Gastrocnemius medialis (tissue), 4 donors: ENCODE measurements around the gene KRTAP22-2.

Experiments used
- POLR2A ChIP-seq, 2 donors: fragments of 450-650 bp; IDR thresholded peaks; one replicate each; pipeline ENCODE4 v1.6.1; 2017; ENCODE audit warnings: antibody characterized with exemption in 2 of 2, mild to moderate bottlenecking in 2 of 2, moderate library complexity in 2 of 2
- TF ChIP-seq, protein P1 (sequence below), 5 experiments: fragments of 450-650 bp in 3 of 5; fragments of 200-600 bp in 2 of 5; sonication (generic) in 2 of 5; IDR thresholded peaks in 4 of 5; conservative IDR thresholded peaks in 1 of 5; 1 replicate in 4 of 5; 2 replicates in 1 of 5; pipeline ENCODE4 v1.5.1; 2016 to 2019; ENCODE audit warnings: antibody characterized with exemption in 5 of 5, mild to moderate bottlenecking in 3 of 5, moderate library complexity in 3 of 5

DNA sequence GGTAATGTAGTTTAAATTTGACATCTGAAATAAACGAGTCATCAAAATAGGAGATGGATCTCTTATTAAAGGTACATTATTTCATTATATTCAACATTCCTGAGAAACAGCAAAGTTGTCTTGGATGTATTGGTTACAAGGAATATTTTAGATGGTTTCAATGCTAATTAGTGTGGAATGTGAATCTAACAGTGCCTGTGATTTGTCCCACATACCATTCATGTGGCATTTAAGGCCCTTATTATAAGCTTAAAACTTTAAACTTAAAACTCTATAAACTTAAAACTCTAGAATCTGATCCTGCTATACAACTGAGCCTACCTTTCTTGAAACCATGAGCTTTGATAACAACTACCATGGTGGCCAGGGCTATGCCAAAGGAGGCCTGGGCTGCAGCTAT, 10.6 kb upstream of the KRTAP22-2 start, which contains the start of gene KRTAP22-1:
- TF ChIP-seq, protein P1, sequence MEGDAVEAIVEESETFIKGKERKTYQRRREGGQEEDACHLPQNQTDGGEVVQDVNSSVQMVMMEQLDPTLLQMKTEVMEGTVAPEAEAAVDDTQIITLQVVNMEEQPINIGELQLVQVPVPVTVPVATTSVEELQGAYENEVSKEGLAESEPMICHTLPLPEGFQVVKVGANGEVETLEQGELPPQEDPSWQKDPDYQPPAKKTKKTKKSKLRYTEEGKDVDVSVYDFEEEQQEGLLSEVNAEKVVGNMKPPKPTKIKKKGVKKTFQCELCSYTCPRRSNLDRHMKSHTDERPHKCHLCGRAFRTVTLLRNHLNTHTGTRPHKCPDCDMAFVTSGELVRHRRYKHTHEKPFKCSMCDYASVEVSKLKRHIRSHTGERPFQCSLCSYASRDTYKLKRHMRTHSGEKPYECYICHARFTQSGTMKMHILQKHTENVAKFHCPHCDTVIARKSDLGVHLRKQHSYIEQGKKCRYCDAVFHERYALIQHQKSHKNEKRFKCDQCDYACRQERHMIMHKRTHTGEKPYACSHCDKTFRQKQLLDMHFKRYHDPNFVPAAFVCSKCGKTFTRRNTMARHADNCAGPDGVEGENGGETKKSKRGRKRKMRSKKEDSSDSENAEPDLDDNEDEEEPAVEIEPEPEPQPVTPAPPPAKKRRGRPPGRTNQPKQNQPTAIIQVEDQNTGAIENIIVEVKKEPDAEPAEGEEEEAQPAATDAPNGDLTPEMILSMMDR (IDR thresholded peaks at IDR 0.05 in 4 of 5, conservative IDR thresholded peaks at IDR 0.05 in 1 of 5): no peak
- no peak for TF ChIP-seq POLR2A (IDR thresholded peaks at IDR 0.05)
